HCT116 (cell line): ENCODE results near the gene ARHGEF37. TPM values are rescaled to one million over a fixed set of nuclear protein-coding genes. Genes with fewer than 3 reads are reported as not detected.

Source experiments
- ATAC-seq: fragments of 200-7000 bp; cut with Tn5 transposase; 2 replicates; pipeline ENCODE4 v1.9.1; 2020; ENCODE audit warnings: mild to moderate bottlenecking, moderate library complexity
- BruUV-seq: library from RNA; stranded (reverse); fragments of 400-500 nt; replicated peaks from 2 replicates; lab custom pipeline; 2021; lab: Mats Ljungman, UMichigan
- CTCF ChIA-PET: fragments of 300-600 bp; sonication (Branson Sonifier 250); formaldehyde crosslinking; loops from one replicate; lab custom pipeline; 2021; ENCODE audit warnings: antibody characterized with exemption; lab: Charles Lee
- POLR2A ChIA-PET: fragments of 300-600, 350-600 bp; sonication (Branson Sonifier 250); formaldehyde crosslinking; loops from one replicate; lab custom pipeline; 2021; ENCODE audit warnings: antibody characterized with exemption; lab: Charles Lee
- RAD21 ChIA-PET, 2 experiments: fragments of 300-600 bp; sonication (Branson Sonifier 250); formaldehyde crosslinking; loops; one replicate each; lab custom pipeline; 2023; ENCODE audit warnings: low total read pairs in 2 of 2; ENCODE audit not compliant: uncharacterized antibody in 2 of 2, unreplicated experiment in 2 of 2, low non-redundant PET in 1 of 2; lab: Charles Lee
- DNase-seq: peaks from one replicate; pipeline ENCODE4 v3.0.0-alpha.2; 2010; ENCODE audit warnings: low read depth, low spot score
- H2AFZ ChIP-seq: fragments of 200-600 bp; shearing (Covaris generic), sonication (generic); 2 replicates; pipeline ENCODE4 v1.6.1; 2017; ENCODE audit warnings: low read depth, mixed run types, mixed read lengths, antibody characterized with exemption, low read length; ENCODE audit not compliant: poor library complexity, severe bottlenecking
- H3K27ac ChIP-seq: 2 replicates; pipeline ENCODE4 v1.5.1; 2012; ENCODE audit warnings: low read depth, low read length
- H3K27me3 ChIP-seq: fragments of 200-600 bp; sonication (generic); 2 replicates; pipeline ENCODE4 v1.6.1; 2016; ENCODE audit warnings: mixed run types, low read length, mixed read lengths; ENCODE audit not compliant: insufficient read depth
- H3K36me3 ChIP-seq, 2 experiments: fragments of 200-500 bp in 1 of 2; fragments of 200-600 bp in 1 of 2; sonication (Bioruptor generic) in 1 of 2; sonication (generic) in 1 of 2; 2 replicates each; pipeline versions ENCODE4 v1.5.1 to v1.6.1; 2014 to 2016; ENCODE audit warnings: low read length in 2 of 2, inconsistent platforms in 1 of 2, mixed read lengths in 1 of 2, mixed run types in 1 of 2; ENCODE audit not compliant: insufficient read depth in 2 of 2, control insufficient read depth in 1 of 2
- H3K4me1 ChIP-seq, 2 experiments: fragments of 200-600 bp in 1 of 2; sonication (generic) in 1 of 2; 2 replicates each; pipeline versions ENCODE4 v1.5.1 to v1.6.1; 2012 to 2017; ENCODE audit warnings: low read length in 2 of 2, inconsistent platforms in 1 of 2, mild to moderate bottlenecking in 1 of 2, mixed read lengths in 1 of 2, mixed run types in 1 of 2, moderate library complexity in 1 of 2; ENCODE audit not compliant: insufficient read depth in 2 of 2, control insufficient read depth in 1 of 2
- H3K4me2 ChIP-seq: fragments of 200-600 bp; sonication (generic); 2 replicates; pipeline ENCODE4 v1.6.1; 2017; ENCODE audit warnings: mixed run types, low read length, mixed read lengths
- H3K4me3 ChIP-seq, 2 experiments: fragments of 200-600 bp in 1 of 2; sonication (generic) in 1 of 2; replicated peaks in 1 of 2; 2 replicates each; pipeline ENCODE4 v1.5.1; 2011 to 2016; ENCODE audit warnings: low read length in 2 of 2, control low read depth in 1 of 2, low read depth in 1 of 2, mild to moderate bottlenecking in 1 of 2, mixed read lengths in 1 of 2, mixed run types in 1 of 2
- H3K79me2 ChIP-seq: fragments of 200-600 bp; sonication (generic); 2 replicates; pipeline ENCODE4 v1.6.1; 2017; ENCODE audit warnings: mild to moderate bottlenecking, mixed run types, low read length, moderate library complexity, mixed read lengths; ENCODE audit not compliant: insufficient read depth
- H3K9ac ChIP-seq: fragments of 200-600 bp; sonication (generic); 2 replicates; pipeline ENCODE4 v1.6.1; 2016; ENCODE audit warnings: low read length, mixed read lengths
- H3K9me2 ChIP-seq: fragments of 200-600 bp; sonication (generic), shearing (Covaris generic); 2 replicates; pipeline ENCODE4 v1.6.1; 2017; ENCODE audit warnings: mixed run types, mild to moderate bottlenecking, moderate library complexity; ENCODE audit not compliant: insufficient read depth
- H3K9me3 ChIP-seq, 2 experiments: fragments of 200-500 bp in 1 of 2; fragments of 200-600 bp in 1 of 2; sonication (Bioruptor generic) in 1 of 2; sonication (generic) in 1 of 2; 2 replicates each; pipeline ENCODE4 v1.6.1; 2014 to 2017; ENCODE audit warnings: low read length in 2 of 2, mixed read lengths in 2 of 2, inconsistent platforms in 1 of 2, low read depth in 1 of 2, mild to moderate bottlenecking in 1 of 2, mixed run types in 1 of 2, moderate library complexity in 1 of 2; ENCODE audit not compliant: control insufficient read depth in 1 of 2, insufficient read depth in 1 of 2
- H4K20me1 ChIP-seq: fragments of 200-600 bp; sonication (generic), shearing (Covaris generic); 2 replicates; pipeline ENCODE4 v1.6.1; 2017; ENCODE audit warnings: mixed run types, mild to moderate bottlenecking, moderate library complexity; ENCODE audit not compliant: insufficient read depth
- ATF3 ChIP-seq: IDR thresholded peaks from 2 replicates; pipeline ENCODE4 v1.6.1; 2012
- CBX3 ChIP-seq: IDR thresholded peaks from 2 replicates; pipeline ENCODE4 v1.6.1; 2012; ENCODE audit warnings: low read depth
- CEBPB ChIP-seq: IDR thresholded peaks from 2 replicates; pipeline ENCODE4 v1.6.1; 2012; ENCODE audit warnings: low read depth
- EGR1 ChIP-seq: IDR thresholded peaks from 2 replicates; pipeline ENCODE4 v1.6.1; 2012; ENCODE audit warnings: low read depth
- EZH2phosphoT487 ChIP-seq: fragments of 200-600 bp; IDR thresholded peaks from 2 replicates; pipeline ENCODE4 v1.6.1; 2018; ENCODE audit warnings: antibody characterized with exemption, borderline replicate concordance
- FOSL1 ChIP-seq: IDR thresholded peaks from 2 replicates; pipeline ENCODE4 v1.6.1; 2012; ENCODE audit warnings: low read depth
- JUND ChIP-seq: IDR thresholded peaks from 2 replicates; pipeline ENCODE4 v1.6.1; 2012
- MAX ChIP-seq: IDR thresholded peaks from 2 replicates; pipeline ENCODE4 v1.6.1; 2012
- POLR2A ChIP-seq: IDR thresholded peaks from 2 replicates; pipeline ENCODE4 v1.7.0; 2011; ENCODE audit warnings: borderline replicate concordance; ENCODE audit not compliant: insufficient read depth, insufficient read length; ENCODE audit errors: extremely low read depth
- POLR2AphosphoS5 ChIP-seq: IDR thresholded peaks from 2 replicates; pipeline ENCODE4 v1.6.1; 2011; ENCODE audit warnings: mild to moderate bottlenecking, low read depth, low read length, moderate library complexity
- RAD21 ChIP-seq: IDR thresholded peaks from 2 replicates; pipeline ENCODE4 v1.6.1; 2012; ENCODE audit warnings: low read depth, mild to moderate bottlenecking
- REST ChIP-seq: IDR thresholded peaks from 2 replicates; pipeline ENCODE4 v1.6.1; 2012; ENCODE audit warnings: low read depth
- SP1 ChIP-seq: IDR thresholded peaks from 2 replicates; pipeline ENCODE4 v1.6.1; 2012; ENCODE audit warnings: low read depth
- SRF ChIP-seq: IDR thresholded peaks from 2 replicates; pipeline ENCODE4 v1.6.1; 2012; ENCODE audit warnings: low read depth
- TCF7L2 ChIP-seq: IDR thresholded peaks from 2 replicates; pipeline ENCODE4 v1.7.0; 2011; ENCODE audit warnings: borderline replicate concordance, inconsistent platforms; ENCODE audit not compliant: insufficient read depth, insufficient read length; ENCODE audit errors: extremely low read depth
- YY1 ChIP-seq: IDR thresholded peaks from 2 replicates; pipeline ENCODE4 v1.6.1; 2011; ENCODE audit warnings: low read length, low read depth, moderate library complexity, mild to moderate bottlenecking; ENCODE audit not compliant: insufficient replicate concordance; ENCODE audit errors: extremely low read depth
- ZBTB33 ChIP-seq: IDR thresholded peaks from 2 replicates; pipeline ENCODE4 v1.6.1; 2011; ENCODE audit warnings: mild to moderate bottlenecking, low read length, moderate library complexity; ENCODE audit not compliant: insufficient replicate concordance; ENCODE audit errors: extremely low read depth
- ZFX ChIP-seq: fragments of 450-650 bp; IDR thresholded peaks from 2 replicates; pipeline ENCODE4 v1.6.1; 2017
- intact Hi-C: fragments of 100-400 bp; cut with micrococcal nuclease; formaldehyde crosslinking; loops from 2 replicates; pipeline ENCODE4 v1.10.0; 2022
- total RNA-seq: library from RNA; stranded (reverse); gene quantifications from one replicate; pipeline ENCODE4 v1.2.1, GENCODE V29; 2021; ENCODE audit not compliant: unreplicated experiment

ARHGEF37 gene
- total RNA-seq, 1 experiment from 2014 or later: 7.0 TPM

- Histone ChIP-seq H3K9ac (no peak overlapping the region), H3K36me3 (no peaks in the 10 kb centered on the region), H3K9me3 (no peaks in the 10 kb centered on the region), H2AFZ (no peak overlapping the region), H3K4me3 (no peak overlapping the region), H4K20me1 (no peaks in the 10 kb centered on the region), H3K4me1 (peaks cover 0 to 9% of the 10 kb centered on the region in 2 experiments; a peak in 2 of 4 replicates), H3K27ac (no peak overlapping the region), H3K9me2 (no peaks in the 10 kb centered on the region), H3K27me3 (no peaks in the 10 kb centered on the region), H3K4me2 (no peak overlapping the region), H3K79me2 (no peaks in the 10 kb centered on the region)
- no peak for TF ChIP-seq POLR2AphosphoS5
- no peak for TF ChIP-seq SP1
- no peak for TF ChIP-seq ZBTB33
- TF ChIP-seq FOSL1: no peak
- TF ChIP-seq TCF7L2: no peak
- no peak for TF ChIP-seq REST
- no peak for TF ChIP-seq SRF
- no peak for TF ChIP-seq EGR1
- no peak for TF ChIP-seq CBX3
- TF ChIP-seq MAX: no peak
- TF ChIP-seq POLR2A: no peak
- no peak for TF ChIP-seq YY1
- no peak for TF ChIP-seq RAD21
- TF ChIP-seq EZH2phosphoT487: no peak
- no peak for TF ChIP-seq ZFX
- TF ChIP-seq CEBPB: no peak
- TF ChIP-seq JUND: no peak
- TF ChIP-seq ATF3: no peak
- CTCF ChIA-PET: interaction anchor here (2.2 kb wide), 1 partner anchor 188 kb away, joined by 14 read pairs; no protein-coding TSS in a partner anchor
- BruUV-seq: no TSS peak
- POLR2A ChIA-PET: no interaction called here
- DNase-seq: no peak
- no peak for ATAC-seq
- intact Hi-C loops: no loop called here
- RAD21 ChIA-PET: no interaction called here
Observed at GRCh38 chr5:149639737-149640136, 58.4 kb downstream of the ARHGEF37 start.
